ENCODE data around the gene ZIC1. TPM values are rescaled to one million over a fixed set of nuclear protein-coding genes. Genes with fewer than 3 reads are reported as not detected.

Gene ZIC1
- total RNA-seq, 3 donors from 2014 or later: 0.48 TPM; not detected in 2

GRCh38 chr3:147397155-147397874 lies 11.8 kb upstream of the ZIC1 start:
- Histone ChIP-seq H3K4me3 (no peak overlapping the region), H3K36me3 (ENCODE audit: low read depth) (no peaks in the 10 kb centered on the region), H3K4me1 (ENCODE audit: low read depth) (no peaks in the 10 kb centered on the region), H3K9me3 (no peaks in the 10 kb centered on the region)
- no peak for DNase-seq
- intact Hi-C loops (cut with DNase I, micrococcal nuclease): no loop called here
- TF ChIP-seq CTCF (IDR thresholded peaks at IDR 0.05): no peak
- ATAC-seq: no peak

DNA sequence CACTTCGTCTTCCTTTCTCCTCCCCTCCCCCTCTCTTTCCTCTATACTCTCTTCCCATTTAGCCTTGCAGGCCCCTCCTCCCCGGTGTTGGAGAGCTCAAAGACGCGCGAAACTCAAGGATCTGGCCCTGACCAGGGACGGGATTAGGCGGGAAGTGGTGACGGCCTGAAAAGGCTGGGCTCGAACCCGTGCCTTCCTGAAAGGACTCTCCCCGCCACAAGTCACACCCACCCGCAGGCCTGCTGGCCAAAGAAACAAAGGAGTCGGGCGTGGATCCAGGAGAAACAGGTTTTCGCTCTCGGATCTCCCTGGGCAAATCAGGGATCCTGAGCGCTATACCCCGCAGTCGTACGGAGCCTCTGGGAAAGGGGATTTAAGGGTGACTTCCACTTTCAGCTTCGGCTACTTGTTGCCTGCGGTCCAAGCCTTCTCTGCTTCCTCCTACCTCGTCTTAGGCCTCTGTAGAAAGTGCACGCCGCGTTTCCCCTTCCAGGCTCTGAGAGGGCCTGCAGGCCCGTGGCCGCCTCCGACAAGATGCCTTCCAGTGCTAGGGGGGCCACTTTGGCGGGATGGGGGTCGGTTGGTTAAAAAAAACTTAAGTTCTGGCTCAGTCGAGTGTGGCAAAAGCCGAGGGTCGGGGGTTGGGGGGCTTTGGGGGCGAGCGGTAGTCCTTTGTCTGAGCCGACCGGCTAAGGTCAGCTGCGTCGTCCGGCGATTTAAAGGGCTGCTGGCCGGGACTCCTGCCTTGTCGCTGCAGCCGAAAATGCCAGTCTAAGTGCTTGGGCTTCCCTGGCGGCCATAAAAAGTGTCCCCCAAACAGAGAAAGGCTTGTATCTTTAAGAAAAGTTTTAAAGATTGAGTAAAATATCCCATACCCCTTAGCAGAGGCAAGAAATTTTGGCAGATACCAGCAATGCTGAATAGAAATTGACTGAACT lies 11.0 kb upstream of the ZIC1 start:
- H3K36me3 ChIP-seq (ENCODE audit: low read depth): no peaks in the 10 kb centered on the region
- ATAC-seq: no peak
- DNase-seq: no peak
- intact Hi-C loops (cut with DNase I, micrococcal nuclease): no loop called here
- TF ChIP-seq CTCF (IDR thresholded peaks at IDR 0.05): no peak
- H3K9me3 ChIP-seq: no peaks in the 10 kb centered on the region
- no peak overlapping the region for H3K4me3 ChIP-seq
- no peaks in the 10 kb centered on the region for H3K4me1 ChIP-seq (ENCODE audit: low read depth)

- no peak for ATAC-seq
- Histone ChIP-seq H3K36me3 (ENCODE audit: low read depth) (no peaks in the 10 kb centered on the region), H3K4me1 (ENCODE audit: low read depth) (no peaks in the 10 kb centered on the region), H3K9me3 (no peaks in the 10 kb centered on the region), H3K4me3 (no peak overlapping the region)
- no peak for DNase-seq
- intact Hi-C loops (cut with DNase I, micrococcal nuclease): no loop called here
- TF ChIP-seq CTCF (IDR thresholded peaks at IDR 0.05): no peak
Observed at GRCh38 chr3:147398813-147399534, 10.2 kb upstream of the ZIC1 start.

- Histone ChIP-seq H3K36me3 (ENCODE audit: low read depth) (no peaks in the 10 kb centered on the region), H3K4me1 (ENCODE audit: low read depth) (no peaks in the 10 kb centered on the region), H3K9me3 (no peaks in the 10 kb centered on the region), H3K4me3 (no peak overlapping the region)
- ATAC-seq (no peak), DNase-seq (no peak)
- no peak for TF ChIP-seq CTCF (IDR thresholded peaks at IDR 0.05)
- intact Hi-C loops (cut with DNase I, micrococcal nuclease): no loop called here
Observed at GRCh38 chr3:147400111-147400510, 9.1 kb upstream of the ZIC1 start.

DNA sequence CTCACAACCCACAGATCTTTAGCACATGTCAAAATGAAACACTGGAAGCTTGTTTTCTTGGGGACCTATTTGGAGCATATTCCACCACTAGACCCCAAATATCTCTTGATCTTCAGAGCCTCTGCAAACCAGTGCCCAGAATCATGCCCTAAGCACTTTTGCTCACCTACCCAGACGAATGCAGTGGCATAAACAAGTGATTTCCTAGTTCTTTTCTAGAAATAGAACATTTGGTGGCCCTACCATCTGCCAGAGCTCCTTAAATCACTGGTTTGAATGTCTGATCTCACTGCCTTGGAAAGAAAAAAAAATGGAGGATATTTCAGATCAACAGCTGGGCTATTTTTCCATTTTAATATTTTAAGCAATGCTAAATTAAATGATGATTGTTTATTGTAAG lies 8.2 kb upstream of the ZIC1 start:
- DNase-seq (no peak), ATAC-seq (no peak)
- H3K4me1 ChIP-seq (ENCODE audit: low read depth): no peaks in the 10 kb centered on the region
- H3K4me3 ChIP-seq: no peak overlapping the region
- TF ChIP-seq CTCF (IDR thresholded peaks at IDR 0.05): no peak
- intact Hi-C loops (cut with DNase I, micrococcal nuclease): no loop called here
- no peaks in the 10 kb centered on the region for H3K9me3 ChIP-seq
- no peaks in the 10 kb centered on the region for H3K36me3 ChIP-seq (ENCODE audit: low read depth)
